WTC11 (cell line): ENCODE results near the gene COQ2. TPM values are rescaled to one million over a fixed set of nuclear protein-coding genes. Genes with fewer than 3 reads are reported as not detected.
A peak's percentile ranks its signal among the peaks of the same experiment; 100 is the strongest.

Experiments
- ATAC-seq: fragments of 200-7000 bp; cut with Tn5 transposase; 2 replicates; pipeline ENCODE4 v1.10.0; 2021; ENCODE audit warnings: mild to moderate bottlenecking, moderate library complexity
- CTCF ChIA-PET: fragments of 300-600 bp; sonication (Branson Sonifier 250); formaldehyde crosslinking; loops from one replicate; lab custom pipeline; 2021; ENCODE audit warnings: antibody characterized with exemption; lab: Charles Lee
- POLR2A ChIA-PET: fragments of 350-600 bp; sonication (Branson Sonifier 250); formaldehyde crosslinking; loops from one replicate; lab custom pipeline; 2021; ENCODE audit warnings: antibody characterized with exemption; lab: Charles Lee
- DNase-seq: peaks from one replicate; pipeline ENCODE4 v3.0.0; 2021; ENCODE audit warnings: low spot score
- H3K27ac Mint-ChIP-seq: 2 replicates; pipeline ENCODE4 v1.8.0; 2021; ENCODE audit warnings: mixed read lengths
- H3K27me3 Mint-ChIP-seq: 2 replicates; pipeline ENCODE4 v1.8.0; 2021; ENCODE audit warnings: low read depth, mild to moderate bottlenecking, moderate library complexity, mixed read lengths
- H3K36me3 Mint-ChIP-seq: 2 replicates; pipeline ENCODE4 v1.8.0; 2021; ENCODE audit warnings: mixed read lengths
- H3K4me1 Mint-ChIP-seq: 2 replicates; pipeline ENCODE4 v1.8.0; 2022; ENCODE audit warnings: mixed read lengths
- H3K4me3 Mint-ChIP-seq: 2 replicates; pipeline ENCODE4 v1.8.0; 2021; ENCODE audit warnings: mild to moderate bottlenecking, moderate library complexity, mixed read lengths
- H3K9me3 Mint-ChIP-seq: 2 replicates; pipeline ENCODE4 v1.8.0; 2021; ENCODE audit warnings: mixed read lengths
- ELF4 ChIP-seq: sonication (generic); formaldehyde crosslinking; IDR thresholded peaks from 2 replicates; pipeline ENCODE4 v1.8.1; 2022; ENCODE audit warnings: low read depth, mild to moderate bottlenecking, moderate library complexity, missing genetic modification reagents
- JUN ChIP-seq: sonication (generic); formaldehyde crosslinking; IDR thresholded peaks from 2 replicates; pipeline ENCODE4 v1.8.0; 2023; ENCODE audit warnings: mild to moderate bottlenecking, missing genetic modification reagents
- MXD4 ChIP-seq: fragments of 250-450 bp; sonication (Bioruptor Pico); IDR thresholded peaks from 2 replicates; pipeline ENCODE4 v1.8.0; 2021; ENCODE audit warnings: mild to moderate bottlenecking, moderate library complexity, borderline replicate concordance
- NFE2L1 ChIP-seq: sonication (generic); formaldehyde crosslinking; IDR thresholded peaks from 2 replicates; pipeline ENCODE4 v1.8.1; 2023; ENCODE audit warnings: missing genetic modification reagents
- SOX15 ChIP-seq: fragments of 250-450 bp; sonication (Bioruptor Pico); IDR thresholded peaks from 2 replicates; pipeline ENCODE4 v1.9.0; 2021; ENCODE audit warnings: mild to moderate bottlenecking
- TCF7 ChIP-seq: sonication (generic); formaldehyde crosslinking; IDR thresholded peaks from 2 replicates; pipeline ENCODE4 v1.8.0; 2022; ENCODE audit warnings: mild to moderate bottlenecking, low read depth, missing genetic modification reagents, moderate library complexity
- TP53 ChIP-seq: sonication (generic); formaldehyde crosslinking; IDR thresholded peaks from 2 replicates; pipeline ENCODE4 v1.8.1; 2023; ENCODE audit warnings: mild to moderate bottlenecking, missing genetic modification reagents
- ZNF263 ChIP-seq: sonication (generic); formaldehyde crosslinking; IDR thresholded peaks from 2 replicates; pipeline ENCODE4 v1.8.1; 2022; ENCODE audit warnings: low read depth, mild to moderate bottlenecking, moderate library complexity, missing genetic modification reagents
- ZNF317 ChIP-seq: sonication (generic); formaldehyde crosslinking; IDR thresholded peaks from 2 replicates; pipeline ENCODE4 v1.8.1; 2023; ENCODE audit warnings: low read depth, mild to moderate bottlenecking, moderate library complexity, missing genetic modification reagents, borderline replicate concordance
- total RNA-seq: library from RNA; stranded (reverse); gene quantifications from 3 replicates; pipeline ENCODE4 v1.2.3, GENCODE V29; 2021
- TF ChIP-seq, protein P1 (sequence below): sonication (generic); formaldehyde crosslinking; IDR thresholded peaks from 2 replicates; pipeline ENCODE4 v1.8.1; 2022; ENCODE audit warnings: low read depth, mild to moderate bottlenecking, moderate library complexity, missing genetic modification reagents, borderline replicate concordance
- TF ChIP-seq, protein P2 (sequence below): fragments of 250-450 bp; sonication (Bioruptor Pico); IDR thresholded peaks from 2 replicates; pipeline ENCODE4 v1.8.0; 2021; ENCODE audit warnings: mild to moderate bottlenecking
- TF ChIP-seq, protein P3 (sequence below): sonication (generic); formaldehyde crosslinking; IDR thresholded peaks from 2 replicates; pipeline ENCODE4 v1.8.0; 2022; ENCODE audit warnings: mild to moderate bottlenecking, missing genetic modification reagents
- TF ChIP-seq, protein P4 (sequence below): sonication (generic); formaldehyde crosslinking; IDR thresholded peaks from 2 replicates; pipeline ENCODE4 v1.8.1; 2023; ENCODE audit warnings: mild to moderate bottlenecking, missing genetic modification reagents
- TF ChIP-seq, protein P5 (sequence below): sonication (generic); formaldehyde crosslinking; IDR thresholded peaks from 2 replicates; pipeline ENCODE4 v1.8.1; 2023; ENCODE audit warnings: mild to moderate bottlenecking, missing genetic modification reagents, moderate library complexity
- TF ChIP-seq, protein P6 (sequence below): fragments of 250-450 bp; sonication (Bioruptor Pico); IDR thresholded peaks from 2 replicates; pipeline ENCODE4 v1.9.0; 2021; ENCODE audit warnings: mild to moderate bottlenecking
- TF ChIP-seq, protein P7 (sequence below): sonication (generic); formaldehyde crosslinking; IDR thresholded peaks from 2 replicates; pipeline ENCODE4 v1.8.1; 2023; ENCODE audit warnings: mild to moderate bottlenecking, missing genetic modification reagents, borderline replicate concordance

The COQ2 gene
- total RNA-seq, 1 experiment from 2014 or later, result 21.6 TPM

DNA sequence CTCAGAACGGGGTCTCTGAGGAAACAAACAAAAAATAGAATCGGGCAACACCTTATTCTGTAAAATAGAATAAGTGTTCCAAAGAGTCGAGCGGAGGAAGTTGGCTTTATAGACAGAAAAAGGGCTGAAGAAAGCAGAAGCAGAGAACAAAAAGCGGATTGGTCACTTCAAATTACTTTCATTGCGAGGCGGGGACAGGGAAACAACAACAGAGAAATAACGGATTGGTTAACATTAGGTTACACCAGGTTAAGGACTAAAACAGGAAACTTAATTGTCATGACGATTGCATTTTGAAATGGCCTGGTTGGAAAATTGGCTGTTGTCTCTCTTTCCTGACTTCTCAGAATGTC lies 433 bp upstream of the COQ2 start (continued):
- TF ChIP-seq, protein P1, sequence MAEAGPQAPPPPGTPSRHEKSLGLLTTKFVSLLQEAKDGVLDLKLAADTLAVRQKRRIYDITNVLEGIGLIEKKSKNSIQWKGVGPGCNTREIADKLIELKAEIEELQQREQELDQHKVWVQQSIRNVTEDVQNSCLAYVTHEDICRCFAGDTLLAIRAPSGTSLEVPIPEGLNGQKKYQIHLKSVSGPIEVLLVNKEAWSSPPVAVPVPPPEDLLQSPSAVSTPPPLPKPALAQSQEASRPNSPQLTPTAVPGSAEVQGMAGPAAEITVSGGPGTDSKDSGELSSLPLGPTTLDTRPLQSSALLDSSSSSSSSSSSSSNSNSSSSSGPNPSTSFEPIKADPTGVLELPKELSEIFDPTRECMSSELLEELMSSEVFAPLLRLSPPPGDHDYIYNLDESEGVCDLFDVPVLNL (CRISPR knock-in tag), result no peak
- TF ChIP-seq TP53 (no peak), SOX15 (CRISPR knock-in tag) (no peak), ELF4 (CRISPR knock-in tag) (no peak), JUN (CRISPR knock-in tag) (no peak)
- TF ChIP-seq, protein P2, sequence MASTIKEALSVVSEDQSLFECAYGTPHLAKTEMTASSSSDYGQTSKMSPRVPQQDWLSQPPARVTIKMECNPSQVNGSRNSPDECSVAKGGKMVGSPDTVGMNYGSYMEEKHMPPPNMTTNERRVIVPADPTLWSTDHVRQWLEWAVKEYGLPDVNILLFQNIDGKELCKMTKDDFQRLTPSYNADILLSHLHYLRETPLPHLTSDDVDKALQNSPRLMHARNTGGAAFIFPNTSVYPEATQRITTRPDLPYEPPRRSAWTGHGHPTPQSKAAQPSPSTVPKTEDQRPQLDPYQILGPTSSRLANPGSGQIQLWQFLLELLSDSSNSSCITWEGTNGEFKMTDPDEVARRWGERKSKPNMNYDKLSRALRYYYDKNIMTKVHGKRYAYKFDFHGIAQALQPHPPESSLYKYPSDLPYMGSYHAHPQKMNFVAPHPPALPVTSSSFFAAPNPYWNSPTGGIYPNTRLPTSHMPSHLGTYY, result no peak

DNA sequence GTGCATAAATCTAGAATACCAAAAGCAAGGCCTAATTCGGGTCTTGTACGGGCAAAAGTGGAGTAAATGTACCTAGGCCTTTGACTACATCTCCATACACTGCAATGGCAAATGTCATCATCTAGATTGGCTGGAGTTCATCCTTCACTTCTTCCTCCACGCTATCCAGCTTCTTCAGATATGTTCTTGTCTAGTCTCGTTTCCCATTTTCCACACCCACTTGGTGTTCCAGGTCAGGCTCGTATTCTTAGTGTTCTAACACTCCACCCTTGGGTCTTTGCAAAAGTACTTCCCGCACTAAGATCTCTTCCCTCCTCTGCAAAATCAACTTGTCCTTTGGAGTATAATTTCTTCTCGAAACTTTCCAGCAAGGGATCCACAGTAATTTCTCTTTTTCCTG lies 1.4 kb downstream of the COQ2 start:
- H3K36me3 Mint-ChIP-seq, result peaks cover 5% of the 10 kb centered on the region; the same call in 1 of the 2 replicates
- peak overlapping the region; percentile 86 for H3K4me3 Mint-ChIP-seq
- peaks cover 11% of the 10 kb centered on the region for H3K27me3 Mint-ChIP-seq
- H3K9me3 Mint-ChIP-seq, result no peaks in the 10 kb centered on the region
- DNase-seq (no peak), ATAC-seq (no peak)
- TF ChIP-seq, protein P2, result no peak
- TF ChIP-seq ZNF317 (CRISPR knock-in tag) (no peak), MXD4 (CRISPR knock-in tag) (no peak), NFE2L1 (no peak), TCF7 (CRISPR knock-in tag) (no peak), TP53 (no peak), JUN (CRISPR knock-in tag) (no peak), ZNF263 (CRISPR knock-in tag) (no peak)
- TF ChIP-seq, protein P3, sequence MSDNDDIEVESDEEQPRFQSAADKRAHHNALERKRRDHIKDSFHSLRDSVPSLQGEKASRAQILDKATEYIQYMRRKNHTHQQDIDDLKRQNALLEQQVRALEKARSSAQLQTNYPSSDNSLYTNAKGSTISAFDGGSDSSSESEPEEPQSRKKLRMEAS, result no peak
- TF ChIP-seq, protein P4, sequence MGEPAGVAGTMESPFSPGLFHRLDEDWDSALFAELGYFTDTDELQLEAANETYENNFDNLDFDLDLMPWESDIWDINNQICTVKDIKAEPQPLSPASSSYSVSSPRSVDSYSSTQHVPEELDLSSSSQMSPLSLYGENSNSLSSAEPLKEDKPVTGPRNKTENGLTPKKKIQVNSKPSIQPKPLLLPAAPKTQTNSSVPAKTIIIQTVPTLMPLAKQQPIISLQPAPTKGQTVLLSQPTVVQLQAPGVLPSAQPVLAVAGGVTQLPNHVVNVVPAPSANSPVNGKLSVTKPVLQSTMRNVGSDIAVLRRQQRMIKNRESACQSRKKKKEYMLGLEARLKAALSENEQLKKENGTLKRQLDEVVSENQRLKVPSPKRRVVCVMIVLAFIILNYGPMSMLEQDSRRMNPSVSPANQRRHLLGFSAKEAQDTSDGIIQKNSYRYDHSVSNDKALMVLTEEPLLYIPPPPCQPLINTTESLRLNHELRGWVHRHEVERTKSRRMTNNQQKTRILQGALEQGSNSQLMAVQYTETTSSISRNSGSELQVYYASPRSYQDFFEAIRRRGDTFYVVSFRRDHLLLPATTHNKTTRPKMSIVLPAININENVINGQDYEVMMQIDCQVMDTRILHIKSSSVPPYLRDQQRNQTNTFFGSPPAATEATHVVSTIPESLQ, result no peak
- TF ChIP-seq, protein P5, sequence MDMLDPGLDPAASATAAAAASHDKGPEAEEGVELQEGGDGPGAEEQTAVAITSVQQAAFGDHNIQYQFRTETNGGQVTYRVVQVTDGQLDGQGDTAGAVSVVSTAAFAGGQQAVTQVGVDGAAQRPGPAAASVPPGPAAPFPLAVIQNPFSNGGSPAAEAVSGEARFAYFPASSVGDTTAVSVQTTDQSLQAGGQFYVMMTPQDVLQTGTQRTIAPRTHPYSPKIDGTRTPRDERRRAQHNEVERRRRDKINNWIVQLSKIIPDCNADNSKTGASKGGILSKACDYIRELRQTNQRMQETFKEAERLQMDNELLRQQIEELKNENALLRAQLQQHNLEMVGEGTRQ, result no peak
- TF ChIP-seq, protein P6, sequence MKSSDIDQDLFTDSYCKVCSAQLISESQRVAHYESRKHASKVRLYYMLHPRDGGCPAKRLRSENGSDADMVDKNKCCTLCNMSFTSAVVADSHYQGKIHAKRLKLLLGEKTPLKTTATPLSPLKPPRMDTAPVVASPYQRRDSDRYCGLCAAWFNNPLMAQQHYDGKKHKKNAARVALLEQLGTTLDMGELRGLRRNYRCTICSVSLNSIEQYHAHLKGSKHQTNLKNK (CRISPR knock-in tag), result no peak
- TF ChIP-seq, protein P7, sequence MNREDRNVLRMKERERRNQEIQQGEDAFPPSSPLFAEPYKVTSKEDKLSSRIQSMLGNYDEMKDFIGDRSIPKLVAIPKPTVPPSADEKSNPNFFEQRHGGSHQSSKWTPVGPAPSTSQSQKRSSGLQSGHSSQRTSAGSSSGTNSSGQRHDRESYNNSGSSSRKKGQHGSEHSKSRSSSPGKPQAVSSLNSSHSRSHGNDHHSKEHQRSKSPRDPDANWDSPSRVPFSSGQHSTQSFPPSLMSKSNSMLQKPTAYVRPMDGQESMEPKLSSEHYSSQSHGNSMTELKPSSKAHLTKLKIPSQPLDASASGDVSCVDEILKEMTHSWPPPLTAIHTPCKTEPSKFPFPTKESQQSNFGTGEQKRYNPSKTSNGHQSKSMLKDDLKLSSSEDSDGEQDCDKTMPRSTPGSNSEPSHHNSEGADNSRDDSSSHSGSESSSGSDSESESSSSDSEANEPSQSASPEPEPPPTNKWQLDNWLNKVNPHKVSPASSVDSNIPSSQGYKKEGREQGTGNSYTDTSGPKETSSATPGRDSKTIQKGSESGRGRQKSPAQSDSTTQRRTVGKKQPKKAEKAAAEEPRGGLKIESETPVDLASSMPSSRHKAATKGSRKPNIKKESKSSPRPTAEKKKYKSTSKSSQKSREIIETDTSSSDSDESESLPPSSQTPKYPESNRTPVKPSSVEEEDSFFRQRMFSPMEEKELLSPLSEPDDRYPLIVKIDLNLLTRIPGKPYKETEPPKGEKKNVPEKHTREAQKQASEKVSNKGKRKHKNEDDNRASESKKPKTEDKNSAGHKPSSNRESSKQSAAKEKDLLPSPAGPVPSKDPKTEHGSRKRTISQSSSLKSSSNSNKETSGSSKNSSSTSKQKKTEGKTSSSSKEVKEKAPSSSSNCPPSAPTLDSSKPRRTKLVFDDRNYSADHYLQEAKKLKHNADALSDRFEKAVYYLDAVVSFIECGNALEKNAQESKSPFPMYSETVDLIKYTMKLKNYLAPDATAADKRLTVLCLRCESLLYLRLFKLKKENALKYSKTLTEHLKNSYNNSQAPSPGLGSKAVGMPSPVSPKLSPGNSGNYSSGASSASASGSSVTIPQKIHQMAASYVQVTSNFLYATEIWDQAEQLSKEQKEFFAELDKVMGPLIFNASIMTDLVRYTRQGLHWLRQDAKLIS, result no peak
- CTCF ChIA-PET, result interaction anchor here (0.7 to 1.8 kb wide), 5 partner anchors 174 to 541 kb away, joined by 3 to 11 read pairs (median 4); partner anchors contain the start of genes COPS4 and GPAT3
- peaks cover 18% of the 10 kb centered on the region for H3K4me1 Mint-ChIP-seq
- H3K27ac Mint-ChIP-seq, result no peak overlapping the region
- POLR2A ChIA-PET, result interaction anchor here (1.0 to 2.1 kb wide), 2 partner anchors 173 to 246 kb away, joined by 4 to 7 read pairs; no protein-coding TSS in a partner anchor
